Measurements from ENCODE around the gene USP49.

DNA sequence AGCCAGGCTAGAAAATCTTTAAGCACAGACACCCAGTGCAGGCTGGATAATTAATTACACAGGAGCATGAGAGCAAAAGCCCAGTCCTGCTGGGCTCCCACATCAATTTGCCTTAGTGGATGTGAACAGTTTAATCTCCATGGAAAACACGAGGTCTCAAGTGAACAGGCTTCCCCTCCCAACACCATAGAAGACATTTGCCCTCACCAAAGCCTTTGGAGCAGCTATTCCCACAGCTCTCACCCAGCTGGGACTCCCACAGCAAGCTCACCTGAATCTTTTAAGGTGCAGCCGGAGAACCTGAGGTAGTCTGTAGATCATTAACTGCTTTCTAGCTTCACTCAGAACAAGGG is 95.6 kb downstream of the USP49 start:
- TF ChIP-seq EZH2phosphoT487 (IDR thresholded peaks at IDR 0.05; ENCODE audit: low read depth) = no peak
- TF ChIP-seq, protein P1, sequence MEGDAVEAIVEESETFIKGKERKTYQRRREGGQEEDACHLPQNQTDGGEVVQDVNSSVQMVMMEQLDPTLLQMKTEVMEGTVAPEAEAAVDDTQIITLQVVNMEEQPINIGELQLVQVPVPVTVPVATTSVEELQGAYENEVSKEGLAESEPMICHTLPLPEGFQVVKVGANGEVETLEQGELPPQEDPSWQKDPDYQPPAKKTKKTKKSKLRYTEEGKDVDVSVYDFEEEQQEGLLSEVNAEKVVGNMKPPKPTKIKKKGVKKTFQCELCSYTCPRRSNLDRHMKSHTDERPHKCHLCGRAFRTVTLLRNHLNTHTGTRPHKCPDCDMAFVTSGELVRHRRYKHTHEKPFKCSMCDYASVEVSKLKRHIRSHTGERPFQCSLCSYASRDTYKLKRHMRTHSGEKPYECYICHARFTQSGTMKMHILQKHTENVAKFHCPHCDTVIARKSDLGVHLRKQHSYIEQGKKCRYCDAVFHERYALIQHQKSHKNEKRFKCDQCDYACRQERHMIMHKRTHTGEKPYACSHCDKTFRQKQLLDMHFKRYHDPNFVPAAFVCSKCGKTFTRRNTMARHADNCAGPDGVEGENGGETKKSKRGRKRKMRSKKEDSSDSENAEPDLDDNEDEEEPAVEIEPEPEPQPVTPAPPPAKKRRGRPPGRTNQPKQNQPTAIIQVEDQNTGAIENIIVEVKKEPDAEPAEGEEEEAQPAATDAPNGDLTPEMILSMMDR (IDR thresholded peaks at IDR 0.05; ENCODE audit: low read depth, low read length) = no peak
